Skin of body (tissue), 2 donors: Measurements from ENCODE around the gene MPHOSPH10. TPM values are rescaled to one million over a fixed set of nuclear protein-coding genes. Genes with fewer than 3 reads are reported as not detected.
"Not testable (repeated sequence)": the region's sequence is repeated elsewhere in the genome, so short reads cannot be mapped to it uniquely, and the experiment has no call there.

Experiments used
- DNase-seq: peaks from one replicate; lab custom pipeline; 2025; lab: John Stamatoyannopoulos, UW
- total RNA-seq: library from RNA; depleted of rRNA; stranded (reverse); fragments of >200 nt; gene quantifications from one replicate; pipeline ENCODE4 v1.2.3, GENCODE V29; 2014

Gene MPHOSPH10
- total RNA-seq, 1 donor from 2014 or later, result 22.8 TPM

DNA sequence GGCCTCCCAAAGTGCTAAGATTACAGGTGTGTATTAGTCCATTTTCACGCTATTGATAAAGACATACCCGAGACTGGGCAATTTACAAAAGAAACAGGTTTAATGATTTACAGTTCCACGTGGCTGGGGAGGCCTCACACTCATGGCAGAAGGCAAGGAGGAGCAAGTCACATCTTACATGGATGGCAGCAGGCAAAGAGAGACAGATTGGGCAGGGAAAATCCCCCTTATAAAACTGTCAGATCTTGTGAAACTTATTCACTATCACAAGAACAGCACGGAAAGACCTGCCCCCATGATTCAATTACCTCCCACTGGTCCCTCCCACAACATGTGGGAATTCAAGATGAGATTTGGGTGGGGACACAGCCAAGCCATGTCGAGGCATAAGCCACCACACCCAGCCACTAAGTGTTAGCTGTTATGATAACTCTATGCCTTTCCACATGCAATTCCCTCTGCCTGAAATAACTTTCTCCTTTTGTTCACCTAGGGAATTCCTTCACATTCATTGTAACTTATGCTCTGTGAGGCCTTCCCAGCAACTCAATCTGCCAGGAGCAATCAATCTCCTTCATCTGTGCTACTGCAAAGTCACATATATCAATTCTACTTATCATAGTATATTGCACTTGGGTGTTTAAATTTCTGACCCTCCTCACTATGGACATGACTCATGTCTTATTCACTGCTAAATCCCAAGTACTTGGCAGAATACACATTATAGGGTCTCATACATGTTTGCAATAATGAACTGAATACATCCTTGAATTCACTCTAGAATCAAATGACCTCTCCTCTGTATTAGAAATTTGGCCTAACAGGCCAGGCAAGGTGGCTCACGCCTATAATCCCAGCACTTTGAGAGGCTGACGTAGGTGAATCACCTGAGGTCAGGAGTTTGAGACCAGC lies 7.8 kb upstream of the MPHOSPH10 start:
- no peak for DNase-seq

GRCh38 chr2:71125506-71126294 lies 4.7 kb upstream of the MPHOSPH10 start:
- no peak for DNase-seq

- no peak for DNase-seq
These were observed 3.5 kb upstream of the MPHOSPH10 start for GRCh38 chr2:71126957-71127356.

DNA sequence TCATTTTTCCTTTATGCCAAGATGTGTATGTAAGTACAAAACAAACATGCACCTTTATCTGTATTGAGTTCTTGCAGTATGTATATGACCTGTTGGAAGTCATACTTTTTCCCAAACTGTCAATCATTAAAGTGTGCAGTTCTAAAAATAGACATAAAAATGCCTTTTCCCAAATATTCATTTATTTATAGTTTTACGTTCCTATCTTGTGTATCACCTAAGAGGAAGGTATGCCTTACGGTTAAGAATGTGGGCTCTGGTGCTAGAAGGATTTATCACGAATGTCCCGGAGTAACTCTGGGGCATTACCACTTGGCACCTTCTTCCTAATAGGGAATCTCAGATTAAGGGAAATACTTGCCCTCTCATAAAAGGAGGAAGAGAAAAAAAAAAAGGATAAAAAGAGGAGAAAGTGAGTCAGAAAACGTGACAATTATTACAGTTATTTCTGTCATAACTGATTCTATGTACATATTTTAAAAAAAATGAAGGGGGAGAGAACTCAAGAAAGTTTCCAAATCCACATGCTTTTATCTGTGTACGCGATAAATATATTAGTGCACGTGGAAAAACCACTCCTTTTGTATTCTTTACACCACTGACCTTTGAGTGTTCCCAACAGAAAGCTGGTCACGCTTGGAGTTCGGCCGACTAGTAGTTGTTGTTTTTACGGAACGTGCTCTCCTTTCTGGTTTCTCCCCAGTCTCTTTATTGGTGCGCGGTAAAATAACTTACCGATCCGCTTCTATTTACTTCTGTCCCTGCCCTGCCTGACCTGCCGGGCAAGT lies 1.1 kb upstream of the MPHOSPH10 start:
- DNase-seq, result peak; percentile 53

DNA sequence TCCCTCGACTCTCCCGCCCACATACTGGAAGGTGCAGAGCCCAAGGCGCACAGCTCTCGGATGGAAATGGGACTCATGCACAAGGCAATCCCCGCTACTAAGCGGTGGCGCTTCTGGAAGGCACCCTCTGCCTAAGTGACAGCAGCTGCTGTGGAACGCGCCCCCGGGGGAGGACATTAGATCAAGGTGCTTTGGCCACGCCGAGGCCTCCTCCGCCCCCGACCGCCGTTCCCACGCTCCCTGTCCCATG lies 607 bp upstream of the MPHOSPH10 start:
- DNase-seq, result no peak

- DNase-seq, result no peak
These were observed 441 bp downstream of the MPHOSPH10 start for GRCh38 chr2:71130905-71131244.

- not testable (repeated sequence) for DNase-seq
These were observed 1.1 kb downstream of the MPHOSPH10 start for GRCh38 chr2:71131387-71132166.

DNA sequence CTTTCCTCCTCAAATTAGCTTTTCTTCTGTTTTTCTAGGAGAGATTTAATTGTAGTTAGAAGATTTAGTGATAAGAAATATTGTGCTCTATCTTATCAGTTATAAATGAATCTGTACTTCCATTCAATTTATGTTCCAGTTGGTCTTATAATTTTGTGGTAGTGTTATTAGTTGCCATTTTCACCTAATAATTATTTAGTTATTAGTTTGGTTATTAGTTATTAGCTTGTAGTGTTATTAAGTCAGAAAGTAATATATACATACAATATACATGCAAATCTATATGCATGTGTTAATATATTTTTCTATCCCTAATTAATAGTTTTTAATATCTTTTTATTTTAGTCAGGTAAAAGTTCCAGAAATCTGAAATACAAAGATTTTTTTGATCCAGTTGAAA lies 3.2 kb downstream of the MPHOSPH10 start:
- no peak for DNase-seq

DNA sequence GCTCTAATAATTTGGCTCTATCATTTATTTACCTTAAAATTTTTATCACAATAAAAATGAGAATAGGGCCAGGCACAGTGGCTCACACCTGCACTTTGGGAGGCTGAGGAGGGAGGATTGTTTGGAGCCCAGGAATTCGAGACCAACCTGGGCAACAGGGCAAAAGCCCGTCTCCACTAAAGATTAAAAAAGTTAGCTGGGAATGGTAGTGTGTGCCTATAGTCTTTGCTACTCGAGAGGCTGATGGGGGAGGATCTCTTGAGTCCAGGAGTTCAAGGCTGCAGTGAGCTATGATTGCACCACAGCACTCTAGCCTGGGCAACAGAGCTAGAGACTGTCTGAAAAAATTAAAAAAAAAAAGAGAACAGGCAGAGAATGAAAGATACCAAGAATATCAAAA lies 5.7 kb downstream of the MPHOSPH10 start:
- DNase-seq, result no peak

GRCh38 chr2:71143782-71144181 lies 13.3 kb downstream of the MPHOSPH10 start:
- DNase-seq, result no peak

- DNase-seq, result no peak
These were observed 18.2 kb downstream of the MPHOSPH10 start for GRCh38 chr2:71148506-71149063.

DNA sequence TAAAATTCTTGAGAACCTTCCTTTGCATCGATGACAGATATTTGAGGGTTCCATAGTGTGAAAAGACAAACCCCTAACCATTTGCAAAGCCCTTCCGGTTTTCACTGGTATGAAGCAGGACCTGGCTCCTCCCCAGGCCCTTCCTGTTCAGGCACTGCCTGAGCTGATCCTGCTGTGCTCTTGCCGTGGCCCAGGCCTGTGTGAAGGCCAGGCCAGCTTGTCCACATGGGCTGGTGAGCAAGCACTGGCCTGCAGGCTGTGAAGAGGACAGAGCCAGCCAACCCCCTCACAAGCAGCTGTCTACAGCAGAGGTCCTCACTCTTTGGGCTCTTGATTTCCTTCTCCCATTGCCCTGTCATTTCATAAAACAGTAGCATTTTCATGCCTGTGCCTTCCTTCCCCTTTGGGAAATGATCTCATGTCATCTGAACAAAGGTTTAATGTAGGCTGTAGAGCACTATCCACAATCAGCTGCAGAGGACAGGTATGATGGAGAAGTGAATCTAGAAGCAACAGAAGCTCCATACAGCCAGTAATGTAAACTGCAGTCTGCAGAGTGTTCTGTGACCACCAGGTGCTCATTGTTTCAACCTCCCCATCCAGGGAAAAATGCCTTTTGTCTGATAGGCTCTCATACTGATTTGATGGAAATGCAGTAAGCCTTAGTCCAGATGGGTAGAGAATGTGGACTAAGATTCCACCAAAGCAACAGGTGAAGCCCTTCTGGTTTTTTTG lies 19.8 kb downstream of the MPHOSPH10 start:
- no peak for DNase-seq

GRCh38 chr2:71151620-71152019 lies 21.2 kb downstream of the MPHOSPH10 start:
- DNase-seq, result no peak

GRCh38 chr2:71153585-71154224 lies 23.3 kb downstream of the MPHOSPH10 start:
- DNase-seq, result no peak

DNA sequence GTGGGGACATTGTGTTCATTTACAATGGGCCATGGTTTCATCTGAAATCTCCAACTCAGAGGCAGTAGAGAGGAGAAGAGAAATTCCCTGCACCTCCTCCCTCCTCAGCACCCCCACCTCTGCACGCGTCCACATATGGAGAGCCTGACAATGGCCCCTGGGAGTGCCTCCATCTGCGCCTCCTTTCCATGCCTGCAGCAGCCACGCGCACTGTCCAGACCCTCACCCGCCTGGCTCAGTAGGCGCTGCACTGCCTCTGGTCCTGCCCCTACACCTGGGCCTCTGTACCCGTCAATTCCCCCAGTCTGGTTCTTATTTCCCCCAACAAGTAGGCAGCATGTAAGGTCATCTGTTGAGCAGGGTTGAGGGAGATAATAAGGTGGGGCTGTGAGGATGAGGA lies 23.8 kb downstream of the MPHOSPH10 start:
- DNase-seq, result no peak

DNA sequence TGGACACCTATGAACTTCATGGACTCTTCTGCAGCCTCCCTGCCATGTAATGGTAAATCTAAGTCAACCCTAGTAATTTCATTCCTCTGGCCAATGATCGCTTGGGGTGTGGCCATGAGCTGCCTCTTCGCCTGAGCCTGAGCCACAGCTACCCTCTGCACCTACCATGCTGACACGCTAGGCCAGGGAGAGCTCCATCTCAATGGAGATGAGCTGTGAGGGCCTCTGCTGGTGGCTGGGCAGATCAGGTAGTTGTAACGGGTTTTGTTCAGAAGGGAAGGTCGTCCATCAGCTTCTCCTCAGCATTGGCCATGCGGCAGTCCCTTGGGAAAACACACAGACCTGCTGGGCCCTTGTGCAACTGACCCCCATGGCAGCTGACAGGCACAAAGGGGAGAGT lies 24.4 kb downstream of the MPHOSPH10 start:
- DNase-seq, result no peak

- DNase-seq, result no peak
These were observed 25.4 kb downstream of the MPHOSPH10 start for GRCh38 chr2:71155846-71156245.

GRCh38 chr2:71156573-71156972 lies 26.1 kb downstream of the MPHOSPH10 start:
- DNase-seq, result peak; percentile 69

GRCh38 chr2:71157124-71157793 lies 26.8 kb downstream of the MPHOSPH10 start:
- no peak for DNase-seq
